ENCODE results near the gene CST1. TPM values are rescaled to one million over a fixed set of nuclear protein-coding genes. Genes with fewer than 3 reads are reported as not detected.
"Not testable (repeated sequence)": the region's sequence is repeated elsewhere in the genome, so short reads cannot be mapped to it uniquely, and the experiment has no call there.

Gene CST1
- total RNA-seq, 1 donor from 2014 or later = not detected

DNA sequence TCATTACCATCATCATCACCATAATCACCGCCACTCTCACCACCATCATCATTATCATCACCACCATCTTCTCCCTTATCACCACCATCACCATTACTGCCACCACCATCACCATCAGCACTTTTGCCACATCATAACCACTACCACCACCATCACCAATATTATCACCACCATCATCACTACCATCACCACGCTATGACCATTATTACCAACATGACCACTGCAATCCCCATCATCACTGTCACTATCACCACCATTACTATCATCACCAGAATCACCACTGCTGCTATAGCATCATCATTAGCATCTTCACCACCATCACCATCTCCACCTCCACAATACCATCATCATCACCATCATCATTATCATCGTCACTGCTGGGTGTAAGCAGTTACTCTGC lies 25.6 kb downstream of the CST1 start:
- Histone ChIP-seq H3K4me1 (peaks cover 9% of the 10 kb centered on the region), H3K27ac (replicated peaks) (no peak overlapping the region), H3K36me3 (no peaks in the 10 kb centered on the region), H3K4me3 (no peak overlapping the region), H3K27me3 (ENCODE audit: low read depth) (no peaks in the 10 kb centered on the region), H3K9me3 (replicated peaks) (no peaks in the 10 kb centered on the region)
- intact Hi-C loops (cut with micrococcal nuclease) = no loop called here
- no peak for DNase-seq
- TF ChIP-seq, protein P1, sequence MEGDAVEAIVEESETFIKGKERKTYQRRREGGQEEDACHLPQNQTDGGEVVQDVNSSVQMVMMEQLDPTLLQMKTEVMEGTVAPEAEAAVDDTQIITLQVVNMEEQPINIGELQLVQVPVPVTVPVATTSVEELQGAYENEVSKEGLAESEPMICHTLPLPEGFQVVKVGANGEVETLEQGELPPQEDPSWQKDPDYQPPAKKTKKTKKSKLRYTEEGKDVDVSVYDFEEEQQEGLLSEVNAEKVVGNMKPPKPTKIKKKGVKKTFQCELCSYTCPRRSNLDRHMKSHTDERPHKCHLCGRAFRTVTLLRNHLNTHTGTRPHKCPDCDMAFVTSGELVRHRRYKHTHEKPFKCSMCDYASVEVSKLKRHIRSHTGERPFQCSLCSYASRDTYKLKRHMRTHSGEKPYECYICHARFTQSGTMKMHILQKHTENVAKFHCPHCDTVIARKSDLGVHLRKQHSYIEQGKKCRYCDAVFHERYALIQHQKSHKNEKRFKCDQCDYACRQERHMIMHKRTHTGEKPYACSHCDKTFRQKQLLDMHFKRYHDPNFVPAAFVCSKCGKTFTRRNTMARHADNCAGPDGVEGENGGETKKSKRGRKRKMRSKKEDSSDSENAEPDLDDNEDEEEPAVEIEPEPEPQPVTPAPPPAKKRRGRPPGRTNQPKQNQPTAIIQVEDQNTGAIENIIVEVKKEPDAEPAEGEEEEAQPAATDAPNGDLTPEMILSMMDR (IDR thresholded peaks at IDR 0.05; ENCODE audit: borderline replicate concordance) = no peak

DNA sequence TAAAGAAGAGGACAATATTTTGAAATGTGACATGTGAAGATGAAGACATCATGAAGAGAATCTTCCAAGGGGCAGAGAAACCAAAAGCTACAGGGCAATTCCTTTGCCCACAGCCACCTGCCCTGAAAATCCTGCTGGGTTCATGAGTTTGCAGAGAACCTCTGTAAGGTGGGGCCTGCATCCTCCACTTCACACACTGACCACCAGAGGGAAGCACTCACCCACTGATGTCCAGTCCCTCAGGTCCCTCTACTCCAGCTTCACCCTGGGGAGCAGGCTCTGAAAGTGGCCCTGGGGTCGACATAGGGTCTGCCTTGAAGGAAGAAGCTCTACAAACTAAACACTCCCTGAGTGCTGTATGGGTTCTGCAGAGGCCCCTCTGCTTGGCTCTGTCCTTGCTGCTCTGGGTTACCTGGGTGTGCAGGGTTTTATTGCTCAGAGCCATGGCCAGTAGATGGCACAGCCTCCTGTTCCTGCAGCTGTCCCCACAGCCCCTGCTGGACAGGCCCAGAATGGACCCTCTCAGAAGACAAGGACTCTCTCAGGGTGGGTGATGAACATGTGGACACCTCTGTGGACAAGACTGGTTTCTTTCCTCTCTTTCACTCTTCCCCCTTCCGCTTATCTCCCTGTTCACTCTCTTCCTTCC lies 27.0 kb downstream of the CST1 start:
- DNase-seq = peak; percentile 16
- H3K27ac ChIP-seq (replicated peaks); H3K27me3 ChIP-seq (ENCODE audit: low read depth); H3K36me3 ChIP-seq; intact Hi-C loops (cut with micrococcal nuclease); H3K9me3 ChIP-seq (replicated peaks); H3K4me3 ChIP-seq; H3K4me1 ChIP-seq: not testable (repeated sequence)
- TF ChIP-seq, protein P1 (IDR thresholded peaks at IDR 0.05; ENCODE audit: borderline replicate concordance) = peak; percentile 61

DNA sequence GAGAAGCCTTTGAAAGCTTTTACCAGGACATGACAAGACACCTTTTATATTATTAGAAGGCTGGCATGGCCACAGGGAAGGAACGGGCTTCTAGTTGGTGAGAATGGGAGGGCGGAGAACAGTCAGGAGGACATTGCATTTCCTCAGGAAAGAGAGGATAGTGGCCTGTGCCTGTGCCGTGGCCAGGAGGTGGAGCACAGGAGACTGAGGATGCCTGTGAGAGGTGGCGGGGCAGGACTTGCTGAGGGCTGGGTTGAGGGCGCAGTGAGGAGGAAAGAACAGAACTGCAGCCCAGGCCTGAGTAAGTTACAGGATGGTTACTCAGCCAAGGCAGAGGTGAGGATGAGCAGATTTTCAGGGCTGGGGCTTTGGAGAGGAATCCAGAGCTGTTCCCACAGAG lies 27.9 kb downstream of the CST1 start:
- DNase-seq; H3K4me1 ChIP-seq; H3K36me3 ChIP-seq; intact Hi-C loops (cut with micrococcal nuclease); H3K27ac ChIP-seq (replicated peaks); H3K9me3 ChIP-seq (replicated peaks); H3K27me3 ChIP-seq (ENCODE audit: low read depth); H3K4me3 ChIP-seq: not testable (repeated sequence)

DNA sequence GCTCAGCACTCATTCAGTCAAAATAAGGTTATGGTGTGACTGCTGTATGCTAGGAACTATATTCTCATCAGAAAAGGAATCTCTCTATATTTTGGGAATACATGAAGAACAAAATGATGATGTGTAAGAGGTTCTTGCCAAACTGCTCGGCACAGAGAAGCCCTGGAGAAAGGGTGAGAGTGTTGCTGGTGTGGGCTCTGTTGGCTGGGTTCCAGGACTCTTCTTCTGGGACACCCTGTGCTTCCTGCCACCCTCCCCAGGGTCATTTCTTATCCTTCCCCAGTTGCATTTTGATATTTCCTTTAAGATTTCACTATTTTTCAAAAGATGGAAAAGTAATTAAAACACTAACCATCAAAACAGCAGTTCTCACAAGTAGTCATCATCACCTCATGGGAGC lies 28.8 kb downstream of the CST1 start:
- TF ChIP-seq, protein P1 (IDR thresholded peaks at IDR 0.05; ENCODE audit: borderline replicate concordance) = no peak
- intact Hi-C loops (cut with micrococcal nuclease) = no loop called here
- Histone ChIP-seq H3K36me3 (no peaks in the 10 kb centered on the region), H3K4me3 (no peak overlapping the region), H3K27me3 (ENCODE audit: low read depth) (no peaks in the 10 kb centered on the region), H3K4me1 (peaks cover 9% of the 10 kb centered on the region), H3K27ac (replicated peaks) (no peak overlapping the region), H3K9me3 (replicated peaks) (peaks cover 8% of the 10 kb centered on the region)
- DNase-seq = peak; percentile 16

DNA sequence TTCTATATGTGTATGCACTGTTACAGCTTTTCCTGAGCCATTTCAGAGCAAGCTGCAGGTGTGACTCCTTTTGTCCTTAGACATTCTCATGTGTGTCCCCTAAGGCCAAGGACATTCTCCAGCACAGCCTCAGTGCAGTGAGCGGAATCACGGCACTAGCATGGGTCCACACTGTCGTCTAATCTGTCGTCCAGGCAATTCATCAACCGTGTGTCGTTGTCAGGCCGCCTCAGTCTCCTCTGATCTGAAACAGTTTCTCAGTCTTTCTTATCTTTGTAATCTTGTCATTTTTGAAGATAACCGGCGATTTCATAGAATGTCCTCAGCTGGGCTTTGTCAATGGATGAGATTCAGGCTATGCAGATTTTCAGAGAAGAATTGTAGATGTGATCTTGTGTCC lies 31.4 kb downstream of the CST1 start:
- peaks cover 15% of the 10 kb centered on the region for H3K9me3 ChIP-seq (replicated peaks)
- DNase-seq; H3K27ac ChIP-seq (replicated peaks); intact Hi-C loops (cut with micrococcal nuclease); H3K4me1 ChIP-seq; H3K27me3 ChIP-seq (ENCODE audit: low read depth); H3K4me3 ChIP-seq; H3K36me3 ChIP-seq: not testable (repeated sequence)

DNA sequence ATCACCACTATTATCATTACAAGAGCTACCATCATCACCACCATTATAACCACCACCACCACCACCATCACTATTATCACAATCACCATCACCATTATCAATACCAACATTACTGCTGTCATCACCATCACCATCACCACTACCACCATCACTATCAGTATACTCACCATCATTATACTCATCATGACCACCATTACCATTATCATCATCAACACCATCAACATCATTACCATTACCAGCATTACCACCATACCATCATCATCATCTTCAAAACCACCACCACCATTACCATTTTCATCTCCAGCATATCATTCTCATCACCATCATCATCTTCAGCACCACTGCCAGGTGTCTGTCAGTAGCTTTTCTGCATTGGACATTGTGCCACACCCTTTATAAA lies 39.0 kb downstream of the CST1 start:
- H3K27ac ChIP-seq (replicated peaks); intact Hi-C loops (cut with micrococcal nuclease); H3K27me3 ChIP-seq (ENCODE audit: low read depth); H3K4me1 ChIP-seq; H3K4me3 ChIP-seq; H3K9me3 ChIP-seq (replicated peaks); DNase-seq; H3K36me3 ChIP-seq: not testable (repeated sequence)

DNA sequence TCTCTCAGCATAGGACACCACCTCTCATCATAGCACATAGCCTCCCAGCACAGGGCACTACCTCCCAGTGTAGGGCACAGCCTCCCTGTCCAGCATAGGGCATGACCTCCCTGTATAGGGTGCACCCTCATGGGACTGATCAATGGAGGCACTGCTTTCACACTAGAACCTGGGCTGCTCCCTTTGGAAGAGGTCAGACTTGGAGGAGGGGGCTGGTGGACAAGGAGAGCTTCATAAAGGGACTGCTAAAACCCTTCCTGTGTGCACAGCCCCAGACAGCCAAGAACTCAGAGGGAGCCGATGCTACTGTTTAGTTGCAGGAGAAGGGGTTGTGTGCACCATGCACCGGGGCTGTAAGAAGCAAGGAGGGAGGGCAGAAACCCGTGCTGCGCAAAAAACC lies 40.0 kb downstream of the CST1 start:
- intact Hi-C loops (cut with micrococcal nuclease) = no loop called here
- Histone ChIP-seq H3K27ac (replicated peaks) (no peak overlapping the region), H3K36me3 (no peaks in the 10 kb centered on the region), H3K4me3 (no peak overlapping the region), H3K27me3 (ENCODE audit: low read depth) (peaks cover 8% of the 10 kb centered on the region), H3K9me3 (replicated peaks) (no peaks in the 10 kb centered on the region), H3K4me1 (no peaks in the 10 kb centered on the region)
- TF ChIP-seq, protein P1 (IDR thresholded peaks at IDR 0.05; ENCODE audit: borderline replicate concordance) = no peak
- DNase-seq = no peak
